H1 (cell line): ENCODE results near the gene STXBP5. TPM values are rescaled to one million over a fixed set of nuclear protein-coding genes. Genes with fewer than 3 reads are reported as not detected.

Source experiments
- CTCF ChIA-PET: fragments of 300-600 bp; sonication (Branson Sonifier 250); formaldehyde crosslinking; loops from one replicate; lab custom pipeline; 2021; ENCODE audit not compliant: partially characterized antibody; lab: Charles Lee
- POLR2A ChIA-PET: fragments of 300-600 bp; sonication (Branson Sonifier 250); formaldehyde crosslinking; loops from one replicate; lab custom pipeline; 2021; ENCODE audit warnings: inconsistent platforms; ENCODE audit not compliant: partially characterized antibody; lab: Charles Lee
- DNase-seq, 2 experiments: peaks; one replicate each; pipeline versions ENCODE4 v3.0.0 to v3.0.0-alpha.2; 2010 to 2022; ENCODE audit warnings: low spot score in 2 of 2, low read depth in 1 of 2, mixed read lengths in 1 of 2
- FAIRE-seq: peaks from 2 replicates; lab custom pipeline; 2011; peaks lifted over from hg19 to GRCh38; lab: Jason Lieb, UNC
- H2AFZ ChIP-seq: 2 replicates; pipeline ENCODE4 v1.8.1; 2012; ENCODE audit warnings: low read length, inconsistent platforms
- H2AK5ac ChIP-seq: 2 replicates; pipeline ENCODE4 v1.6.1; 2013; ENCODE audit warnings: low read depth, low read length
- H2BK120ac ChIP-seq: replicated peaks from 2 replicates; pipeline ENCODE3; 2013; ENCODE audit warnings: low read depth, low read length, inconsistent platforms
- H2BK12ac ChIP-seq: 2 replicates; pipeline ENCODE4 v1.6.1; 2013; ENCODE audit warnings: low read depth, low read length
- H2BK15ac ChIP-seq: 2 replicates; pipeline ENCODE4 v1.6.1; 2013; ENCODE audit warnings: low read length
- H2BK20ac ChIP-seq: 2 replicates; pipeline ENCODE4 v1.6.1; 2013; ENCODE audit warnings: low read length
- H2BK5ac ChIP-seq: 2 replicates; pipeline ENCODE4 v1.6.1; 2013; ENCODE audit warnings: low read depth, low read length
- H3K14ac ChIP-seq: 2 replicates; pipeline ENCODE4 v1.6.1; 2013; ENCODE audit warnings: inconsistent platforms; ENCODE audit not compliant: insufficient read length
- H3K18ac ChIP-seq: 2 replicates; pipeline ENCODE4 v1.6.1; 2013; ENCODE audit warnings: low read length; ENCODE audit errors: extremely low read depth
- H3K23ac ChIP-seq: 2 replicates; pipeline ENCODE4 v1.6.1; 2013; ENCODE audit warnings: inconsistent platforms; ENCODE audit not compliant: insufficient read length
- H3K23me2 ChIP-seq: 2 replicates; pipeline ENCODE4 v1.6.1; 2013; ENCODE audit warnings: low read depth, low read length
- H3K27ac ChIP-seq: 2 replicates; pipeline ENCODE4 v1.6.1; 2011; ENCODE audit warnings: low read depth, low read length, inconsistent platforms
- H3K27me3 ChIP-seq, 4 experiments: replicated peaks in 1 of 4; 1 replicate in 1 of 4; 2 replicates in 3 of 4; pipeline versions ENCODE4 v1.6.1 to v1.8.1; 2011 to 2013; ENCODE audit warnings: low read length in 3 of 4, mild to moderate bottlenecking in 3 of 4, inconsistent platforms in 2 of 4, mixed read lengths in 2 of 4, moderate library complexity in 1 of 4; ENCODE audit not compliant: control insufficient read depth in 3 of 4, insufficient read depth in 3 of 4; ENCODE audit errors: extremely low read depth in 1 of 4
- H3K36me3 ChIP-seq, 4 experiments: 2 replicates each; pipeline versions ENCODE4 v1.6.1 to v1.8.1; 2011 to 2013; ENCODE audit warnings: mild to moderate bottlenecking in 4 of 4, low read length in 3 of 4, moderate library complexity in 2 of 4, control low read depth in 1 of 4, inconsistent platforms in 1 of 4; ENCODE audit not compliant: insufficient read depth in 4 of 4, control insufficient read depth in 2 of 4
- H3K4ac ChIP-seq: replicated peaks from 2 replicates; pipeline ENCODE3; 2013; ENCODE audit warnings: low read length, low read depth, mixed read lengths, inconsistent platforms; ENCODE audit not compliant: insufficient read length
- H3K4me1 ChIP-seq, 4 experiments: replicated peaks in 1 of 4; 1 replicate in 1 of 4; 2 replicates in 3 of 4; pipeline versions ENCODE4 v1.6.1 to v1.8.1; 2011 to 2013; ENCODE audit warnings: low read length in 3 of 4, inconsistent platforms in 2 of 4, mixed read lengths in 1 of 4; ENCODE audit not compliant: insufficient read depth in 4 of 4, control insufficient read depth in 3 of 4
- H3K4me2 ChIP-seq, 2 experiments: 2 replicates each; pipeline versions ENCODE4 v1.6.1 to v1.8.1; 2011 to 2013; ENCODE audit warnings: low read depth in 2 of 2, low read length in 2 of 2, control low read depth in 1 of 2, inconsistent platforms in 1 of 2, mild to moderate bottlenecking in 1 of 2; ENCODE audit not compliant: insufficient read depth in 1 of 2
- H3K4me3 ChIP-seq, 4 experiments: fragments of 200-600, 300-600 bp in 1 of 4; sonication (generic), shearing (Covaris generic), sonication (Bioruptor Twin) in 1 of 4; 2 replicates each; pipeline versions ENCODE4 v1.5.1 to v1.8.1; 2011 to 2016; ENCODE audit warnings: low read length in 4 of 4, low read depth in 3 of 4, control low read depth in 2 of 4, inconsistent platforms in 2 of 4, mild to moderate bottlenecking in 2 of 4, mixed read lengths in 1 of 4, moderate library complexity in 1 of 4; ENCODE audit not compliant: insufficient read depth in 2 of 4; ENCODE audit errors: extremely low read depth in 1 of 4
- H3K56ac ChIP-seq: replicated peaks from 2 replicates; pipeline ENCODE3; 2013; ENCODE audit warnings: low read depth, mild to moderate bottlenecking, mixed read lengths, low read length, inconsistent platforms; ENCODE audit not compliant: insufficient read length
- H3K79me1 ChIP-seq: 2 replicates; pipeline ENCODE4 v1.6.1; 2013; ENCODE audit warnings: low read depth, low read length, control low read depth
- H3K79me2 ChIP-seq, 2 experiments: 2 replicates each; pipeline versions ENCODE4 v1.6.1 to v1.8.1; 2012 to 2013; ENCODE audit warnings: low read length in 2 of 2, mild to moderate bottlenecking in 2 of 2, inconsistent platforms in 1 of 2; ENCODE audit not compliant: insufficient read depth in 2 of 2, control insufficient read depth in 1 of 2
- H3K9ac ChIP-seq, 4 experiments: replicated peaks in 1 of 4; 1 replicate in 1 of 4; 2 replicates in 3 of 4; pipeline versions ENCODE4 v1.6.1 to v1.8.1; 2011 to 2013; ENCODE audit warnings: low read depth in 3 of 4, low read length in 3 of 4, control low read depth in 2 of 4, mild to moderate bottlenecking in 2 of 4, moderate library complexity in 2 of 4, inconsistent platforms in 1 of 4; ENCODE audit errors: extremely low read depth in 1 of 4
- H3K9me3 ChIP-seq, 2 experiments: 2 replicates each; pipeline versions ENCODE4 v1.6.1 to v1.8.1; 2012 to 2013; ENCODE audit warnings: mild to moderate bottlenecking in 2 of 2, moderate library complexity in 2 of 2, control low read depth in 1 of 2, inconsistent platforms in 1 of 2, low read depth in 1 of 2, low read length in 1 of 2, mixed read lengths in 1 of 2; ENCODE audit not compliant: insufficient read depth in 2 of 2
- H4K20me1 ChIP-seq, 2 experiments: replicated peaks in 1 of 2; 2 replicates each; pipeline versions ENCODE3 to v1.8.1; 2011 to 2013; ENCODE audit warnings: inconsistent platforms in 2 of 2, low read length in 2 of 2, mild to moderate bottlenecking in 1 of 2; ENCODE audit not compliant: insufficient read depth in 2 of 2, control insufficient read depth in 1 of 2
- H4K5ac ChIP-seq: 2 replicates; pipeline ENCODE4 v1.6.1; 2013; ENCODE audit warnings: low read length, low read depth, mixed read lengths, inconsistent platforms; ENCODE audit not compliant: insufficient read length
- H4K8ac ChIP-seq: 2 replicates; pipeline ENCODE4 v1.8.0; 2013; ENCODE audit warnings: mild to moderate bottlenecking, moderate library complexity, low read length, inconsistent platforms; ENCODE audit not compliant: insufficient read depth; ENCODE audit errors: extremely low read depth
- H4K91ac ChIP-seq: replicated peaks from 2 replicates; pipeline ENCODE3; 2013; ENCODE audit warnings: low read length, mixed read lengths, inconsistent platforms; ENCODE audit not compliant: insufficient read length
- ATF2 ChIP-seq: IDR thresholded peaks from 2 replicates; pipeline ENCODE4 v1.6.1; 2012; ENCODE audit warnings: low read length, inconsistent platforms
- CBX8 ChIP-seq: fragments of 300-800, 300-1000 bp; sonication (generic); IDR thresholded peaks from 2 replicates; pipeline ENCODE4 v1.7.1; 2016; ENCODE audit warnings: low read depth, low read length, borderline replicate concordance
- CEBPB ChIP-seq: IDR thresholded peaks from 2 replicates; pipeline ENCODE4 v1.6.1; 2012; ENCODE audit warnings: low read depth, low read length
- EGR1 ChIP-seq: IDR thresholded peaks from 2 replicates; pipeline ENCODE4 v1.6.1; 2011; ENCODE audit warnings: low read depth, low read length, borderline replicate concordance
- HDAC2 ChIP-seq, 2 experiments: fragments of 300-600 bp in 1 of 2; sonication (generic) in 1 of 2; IDR thresholded peaks; 2 replicates each; pipeline ENCODE4 v1.6.1; 2011 to 2012; ENCODE audit warnings: low read depth in 2 of 2, low read length in 2 of 2, mild to moderate bottlenecking in 2 of 2, moderate library complexity in 2 of 2, borderline replicate concordance in 1 of 2, inconsistent platforms in 1 of 2
- PHF8 ChIP-seq: fragments of 200-600 bp; sonication (generic); conservative IDR thresholded peaks from 2 replicates; pipeline ENCODE4 v1.7.1; 2012; ENCODE audit warnings: low read depth, mild to moderate bottlenecking, inconsistent platforms, low read length, moderate library complexity
- RNF2 ChIP-seq: fragments of 200-900, 300-1000 bp; sonication (generic); IDR thresholded peaks from 2 replicates; pipeline ENCODE4 v1.7.1; 2016; ENCODE audit warnings: borderline replicate concordance, low read depth, mild to moderate bottlenecking, antibody characterized with exemption, low read length; ENCODE audit not compliant: poor library complexity, severe bottlenecking; ENCODE audit errors: missing control alignments
- RXRA ChIP-seq: IDR thresholded peaks from 2 replicates; pipeline ENCODE4 v1.6.1; 2011; ENCODE audit warnings: low read depth, mild to moderate bottlenecking, low read length, moderate library complexity; ENCODE audit not compliant: insufficient read depth
- SRF ChIP-seq: IDR thresholded peaks from 2 replicates; pipeline ENCODE4 v1.6.1; 2011; ENCODE audit warnings: mild to moderate bottlenecking, low read depth, low read length, moderate library complexity
- TAF7 ChIP-seq: optimal IDR thresholded peaks from 2 replicates; pipeline ENCODE3; 2011; ENCODE audit warnings: low read depth, mild to moderate bottlenecking, inconsistent platforms, low read length, moderate library complexity, borderline replicate concordance
- WGBS, 2 experiments: shearing (Covaris generic) in 1 of 2; methylation state at CpG; one replicate each; pipeline versions ENCODE4 v1.1.6 to v1.1.7; 2013 to 2015; ENCODE audit warnings: low lambda C conversion rate in 2 of 2, mixed read lengths in 2 of 2, inconsistent platforms in 1 of 2, low coverage in 1 of 2, missing lambda C conversion rate in 1 of 2; ENCODE audit not compliant: insufficient replicate concordance in 2 of 2, insufficient coverage in 1 of 2, insufficient read length in 1 of 2; ENCODE audit errors: extremely low coverage in 1 of 2, missing lambda C conversion rate in 1 of 2; 5-methylcytosine and 5-hydroxymethylcytosine counted together
- polyA plus RNA-seq, 7 experiments: library from polyadenylated mRNA; depleted of rRNA in 3 of 7; stranded (reverse) in 5 of 7; unstranded in 2 of 7; fragments of >200 nt in 5 of 7; fragments of 200-250 nt in 2 of 7; gene quantifications; 1 replicate in 5 of 7; 2 replicates in 1 of 7; 4 replicates in 1 of 7; pipeline versions ENCODE4 v1.2.1 to v1.2.3, GENCODE V29; 2011 to 2013; ENCODE audit warnings: missing spikeins in 2 of 7, mixed read lengths in 2 of 7
- total RNA-seq: library from RNA; stranded (reverse); fragmentation: NEBNext Ultra II Directional; extraction: Animal tissue kit (Norgen Biotek cat#: 25700); gene quantifications from 2 replicates; pipeline ENCODE4 v1.2.1, GENCODE V29; 2021

Gene STXBP5
- total and polyA plus RNA-seq, 2 of the 8 experiments (the other 6 are each of a cell fraction or from before 2014, with no cell fraction given), result 2.7 to 10.8 TPM

- H2AFZ ChIP-seq, result no peak overlapping the region
- no peak overlapping the region for H2BK15ac ChIP-seq
- H4K5ac ChIP-seq, result no peak overlapping the region
- H3K4ac ChIP-seq, result no peak overlapping the region
- H2BK12ac ChIP-seq, result no peak overlapping the region
- no peak overlapping the region for H2BK5ac ChIP-seq
- H3K56ac ChIP-seq, result no peak overlapping the region
- no peak for FAIRE-seq
- H3K27ac ChIP-seq, result no peak overlapping the region
- H3K18ac ChIP-seq, result no peak overlapping the region
- H3K9me3 ChIP-seq, result no peaks in the 10 kb centered on the region
- no peaks in the 10 kb centered on the region for H3K23me2 ChIP-seq
- H3K4me1 ChIP-seq, result peaks cover 0 to 4% (median 2%) of the 10 kb centered on the region in 4 experiments; a peak in 2 of 7 replicates
- peaks cover 0 to 1% of the 10 kb centered on the region in 2 experiments for H4K20me1 ChIP-seq
- H3K23ac ChIP-seq, result no peak overlapping the region
- 72% methylated on average over 1 of the region's 1 CpG; no CpG with 5 or more reads in 1 of the 2 experiments for WGBS, 2 experiments
- H2AK5ac ChIP-seq, result no peak overlapping the region
- H3K27me3 ChIP-seq, result no peaks in the 10 kb centered on the region
- no peaks in the 10 kb centered on the region for H3K79me1 ChIP-seq
- no peak for DNase-seq
- no peak overlapping the region for H2BK20ac ChIP-seq
- no peak overlapping the region for H4K8ac ChIP-seq
- peaks cover 0 to 13% of the 10 kb centered on the region in 2 experiments; a peak in 1 of 4 replicates for H3K79me2 ChIP-seq
- no peak overlapping the region for H3K4me3 ChIP-seq
- H3K4me2 ChIP-seq, result no peak overlapping the region
- H3K9ac ChIP-seq, result no peak overlapping the region
- ChIA-PET POLR2A (interaction anchor here (0.7 to 1.0 kb wide), 2 partner anchors 14 to 115 kb away, joined by 3 to 4 read pairs; no protein-coding TSS in a partner anchor), CTCF (no interaction called here)
- no peak overlapping the region for H2BK120ac ChIP-seq
- no peaks in the 10 kb centered on the region for H3K36me3 ChIP-seq
- no peak overlapping the region for H4K91ac ChIP-seq
- no peak overlapping the region for H3K14ac ChIP-seq
- TF ChIP-seq CEBPB (no peak), RNF2 (no peak), PHF8 (no peak), HDAC2 (IDR thresholded peaks at IDR 0.05; ENCODE audit: borderline replicate concordance in 1 of 2, low read depth in 2 of 2, low read length in 2 of 2) (no peak), ATF2 (no peak), RXRA (no peak), TAF7 (no peak), EGR1 (no peak), SRF (no peak), CBX8 (no peak)
Observed at GRCh38 chr6:147226877-147227276, 22.7 kb downstream of the STXBP5 start.
